H1 (cell line): ENCODE data around the gene TMEM198. TPM values are rescaled to one million over a fixed set of nuclear protein-coding genes. Genes with fewer than 3 reads are reported as not detected.

Experiments
- ATF2 ChIP-seq: IDR thresholded peaks from 2 replicates; pipeline ENCODE4 v1.6.1; 2012; ENCODE audit warnings: low read length, inconsistent platforms
- CBX5 ChIP-seq: fragments of 300-800, 300-1000 bp; sonication (generic); IDR thresholded peaks from 2 replicates; pipeline ENCODE4 v1.7.1; 2016; ENCODE audit warnings: antibody characterized with exemption, low read length, low read depth
- CHD2 ChIP-seq: IDR thresholded peaks from 2 replicates; pipeline ENCODE4 v1.6.1; 2012; ENCODE audit warnings: low read length, improper control_type of control experiment
- CREB1 ChIP-seq: IDR thresholded peaks from 2 replicates; pipeline ENCODE4 v1.6.1; 2012; ENCODE audit warnings: inconsistent platforms
- EGR1 ChIP-seq: IDR thresholded peaks from 2 replicates; pipeline ENCODE4 v1.6.1; 2011; ENCODE audit warnings: low read depth, low read length, borderline replicate concordance
- FOSL1 ChIP-seq: IDR thresholded peaks from 2 replicates; pipeline ENCODE4 v1.6.1; 2011; ENCODE audit warnings: mild to moderate bottlenecking, low read depth, low read length, moderate library complexity; ENCODE audit not compliant: insufficient read depth
- JUND ChIP-seq: IDR thresholded peaks from 2 replicates; pipeline ENCODE4 v1.6.1; 2011; ENCODE audit warnings: mild to moderate bottlenecking, improper control_type of control experiment, low read length
- KDM1A ChIP-seq: fragments of 200-600, 300-600 bp; sonication (generic); IDR thresholded peaks from 2 replicates; pipeline ENCODE4 v1.7.1; 2016; ENCODE audit warnings: mild to moderate bottlenecking, low read length, borderline replicate concordance
- KDM4A ChIP-seq: IDR thresholded peaks from one replicate; pipeline ENCODE4 v1.7.1; 2012; ENCODE audit warnings: low read depth, mild to moderate bottlenecking, moderate library complexity, low read length, inconsistent platforms; ENCODE audit not compliant: severe bottlenecking
- KDM5A ChIP-seq: fragments of 200-600 bp; IDR thresholded peaks from 2 replicates; pipeline ENCODE4 v1.7.1; 2012; ENCODE audit warnings: mild to moderate bottlenecking, low read length, inconsistent platforms, mixed read lengths
- NANOG ChIP-seq: IDR thresholded peaks from 2 replicates; pipeline ENCODE4 v1.6.1; 2011; ENCODE audit warnings: low read length, low read depth, mild to moderate bottlenecking, inconsistent platforms; ENCODE audit not compliant: insufficient read depth, poor library complexity, severe bottlenecking
- NRF1 ChIP-seq: IDR thresholded peaks from 2 replicates; pipeline ENCODE4 v1.6.1; 2011; ENCODE audit warnings: mild to moderate bottlenecking, low read depth, low read length, improper control_type of control experiment
- POLR2A ChIP-seq, 2 experiments: IDR thresholded peaks; 1 replicate in 1 of 2; 2 replicates in 1 of 2; pipeline ENCODE4 v1.6.1; 2011; ENCODE audit warnings: low read depth in 2 of 2, low read length in 2 of 2, mild to moderate bottlenecking in 2 of 2; ENCODE audit errors: control extremely low read depth in 1 of 2
- RXRA ChIP-seq: IDR thresholded peaks from 2 replicates; pipeline ENCODE4 v1.6.1; 2011; ENCODE audit warnings: low read depth, mild to moderate bottlenecking, low read length, moderate library complexity; ENCODE audit not compliant: insufficient read depth
- SIX5 ChIP-seq: IDR thresholded peaks from 2 replicates; pipeline ENCODE4 v1.6.1; 2011; ENCODE audit warnings: mild to moderate bottlenecking, low read depth, low read length
- SP4 ChIP-seq: IDR thresholded peaks from 2 replicates; pipeline ENCODE4 v1.6.1; 2012; ENCODE audit warnings: low read length, inconsistent platforms
- SUZ12 ChIP-seq: fragments of 200-600 bp; sonication (generic); IDR thresholded peaks from 2 replicates; pipeline ENCODE4 v1.6.1; 2012; ENCODE audit warnings: mild to moderate bottlenecking, inconsistent platforms, low read length, moderate library complexity, mixed read lengths
- ZNF274 ChIP-seq: IDR thresholded peaks from 2 replicates; pipeline ENCODE4 v1.7.0; 2012; ENCODE audit warnings: low read length, borderline replicate concordance; ENCODE audit errors: extremely low read depth
- polyA plus RNA-seq, 7 experiments: library from polyadenylated mRNA; depleted of rRNA in 3 of 7; stranded (reverse) in 5 of 7; unstranded in 2 of 7; fragments of >200 nt in 5 of 7; fragments of 200-250 nt in 2 of 7; gene quantifications; 1 replicate in 5 of 7; 2 replicates in 1 of 7; 4 replicates in 1 of 7; pipeline versions ENCODE4 v1.2.1 to v1.2.3, GENCODE V29; 2011 to 2013; ENCODE audit warnings: missing spikeins in 2 of 7, mixed read lengths in 2 of 7
- total RNA-seq: library from RNA; stranded (reverse); fragmentation: NEBNext Ultra II Directional; extraction: Animal tissue kit (Norgen Biotek cat#: 25700); gene quantifications from 2 replicates; pipeline ENCODE4 v1.2.1, GENCODE V29; 2021
- TF ChIP-seq, protein P1 (sequence below): IDR thresholded peaks from 2 replicates; pipeline ENCODE4 v1.6.1; 2011; ENCODE audit warnings: low read depth, mild to moderate bottlenecking, low read length; ENCODE audit not compliant: insufficient read depth

Gene TMEM198
- total and polyA plus RNA-seq, 2 of the 8 experiments (the other 6 are each of a cell fraction or from before 2014, with no cell fraction given) = 10.2 to 10.4 TPM

GRCh38 chr2:219552382-219553167 lies 8.7 kb downstream of the TMEM198 start (continued):
- TF ChIP-seq SP4 (peak; percentile 96), ATF2 (peak; percentile 63; the same call in 1 of the 2 replicates), JUND (no peak), RXRA (no peak), ZNF274 (no peak), KDM1A (0 out of 2 replicates have a peak, but pooled peaks have one; percentile 15), SIX5 (no peak), NANOG (no peak), KDM4A (peak; percentile 96), SUZ12 (no peak), CREB1 (no peak; the same call in 1 of the 2 replicates), NRF1 (no peak), FOSL1 (no peak), POLR2A (IDR thresholded peaks at IDR 0.05; ENCODE audit: control extremely low read depth in 1 of 2, low read depth in 2 of 2, low read length in 2 of 2) (peak in 1 of 2 experiments; percentile 80; a peak in 2 of 3 replicates), CHD2 (no peak), KDM5A (no peak), EGR1 (no peak), CBX5 (no peak)
- TF ChIP-seq, protein P1, sequence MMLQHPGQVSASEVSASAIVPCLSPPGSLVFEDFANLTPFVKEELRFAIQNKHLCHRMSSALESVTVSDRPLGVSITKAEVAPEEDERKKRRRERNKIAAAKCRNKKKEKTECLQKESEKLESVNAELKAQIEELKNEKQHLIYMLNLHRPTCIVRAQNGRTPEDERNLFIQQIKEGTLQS = no peak
